HG03442 (cell line): ENCODE results near the gene CLSTN1.

Experiments used
- ATAC-seq: cut with Tn5 transposase; IDR thresholded peaks from one replicate; pipeline ENCODE4 v1.9.1; 2021; ENCODE audit warnings: mild to moderate bottlenecking, moderate library complexity; ENCODE audit not compliant: unreplicated experiment

The CLSTN1 gene

GRCh38 chr1:9823943-9824701 lies at the start of gene CLSTN1:
Gene CLSTN1 (minus strand): TSS chr1:9823965. CDS start chr1:9823733, 232 bp downstream.
- peak; percentile 53 for ATAC-seq

GRCh38 chr1:9873385-9873784 lies 49.6 kb upstream of the CLSTN1 start:
- no peak for ATAC-seq

GRCh38 chr1:9872430-9873165 lies 48.8 kb upstream of the CLSTN1 start:
- no peak for ATAC-seq

- no peak for ATAC-seq
These were observed 48.1 kb upstream of the CLSTN1 start for GRCh38 chr1:9871707-9872425.

- ATAC-seq: no peak
These were observed 47.3 kb upstream of the CLSTN1 start for GRCh38 chr1:9871021-9871420.

- ATAC-seq: no peak
These were observed 46.8 kb upstream of the CLSTN1 start for GRCh38 chr1:9870572-9870971.

GRCh38 chr1:9869831-9870251 lies 46.1 kb upstream of the CLSTN1 start:
- no peak for ATAC-seq

GRCh38 chr1:9868244-9868590 lies 44.5 kb upstream of the CLSTN1 start:
- no peak for ATAC-seq

- no peak for ATAC-seq
These were observed 43.9 kb upstream of the CLSTN1 start for GRCh38 chr1:9867408-9868243.

- no peak for ATAC-seq
These were observed 43.1 kb upstream of the CLSTN1 start for GRCh38 chr1:9866836-9867235.

GRCh38 chr1:9865724-9866123 lies 42.0 kb upstream of the CLSTN1 start:
- ATAC-seq: no peak

GRCh38 chr1:9863371-9863770 lies 39.6 kb upstream of the CLSTN1 start:
- no peak for ATAC-seq

GRCh38 chr1:9861360-9861759 lies 37.6 kb upstream of the CLSTN1 start:
- ATAC-seq: no peak

- no peak for ATAC-seq
These were observed 37.1 kb upstream of the CLSTN1 start for GRCh38 chr1:9860887-9861286.

- ATAC-seq: no peak
These were observed 35.7 kb upstream of the CLSTN1 start for GRCh38 chr1:9859281-9860014.

GRCh38 chr1:9858293-9859035 lies 34.7 kb upstream of the CLSTN1 start:
- no peak for ATAC-seq

- no peak for ATAC-seq
These were observed 31.4 kb upstream of the CLSTN1 start for GRCh38 chr1:9855186-9855585.

- ATAC-seq: no peak
These were observed 29.5 kb upstream of the CLSTN1 start for GRCh38 chr1:9853249-9853595.

- no peak for ATAC-seq
These were observed 28.9 kb upstream of the CLSTN1 start for GRCh38 chr1:9852410-9853248.
